Measurements from ENCODE around the gene PLIN1.

PLIN1 gene

DNA sequence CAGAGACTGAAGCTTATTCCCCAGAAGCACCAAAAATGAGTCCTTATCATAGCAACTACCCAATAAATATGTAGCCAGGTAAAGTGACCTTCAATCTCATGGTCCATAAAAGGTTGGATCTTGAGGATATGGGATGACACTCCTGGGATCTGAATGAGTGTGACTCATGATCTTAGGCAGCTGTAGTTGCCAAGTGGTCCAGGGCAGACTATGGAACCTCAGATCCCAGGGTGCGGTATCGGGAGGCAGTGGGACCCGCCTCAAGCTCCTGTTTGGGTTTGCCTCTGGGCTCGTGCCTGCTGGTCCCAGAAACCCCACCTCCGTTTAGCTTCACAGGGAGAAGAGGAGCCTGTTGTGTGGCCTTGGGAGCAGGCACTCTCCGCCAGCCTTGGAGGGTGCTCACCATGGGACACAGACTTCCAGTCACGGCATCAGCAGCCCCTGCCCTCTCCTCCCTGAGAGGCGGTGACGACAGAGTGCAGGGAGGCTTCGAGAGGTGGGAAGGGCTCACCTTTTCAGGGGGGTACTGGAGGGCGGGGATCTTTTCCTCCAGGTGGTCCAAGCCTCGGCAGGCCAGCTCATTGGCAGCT, 8.1 kb downstream of the PLIN1 start:
- DNase-seq = no peak

DNA sequence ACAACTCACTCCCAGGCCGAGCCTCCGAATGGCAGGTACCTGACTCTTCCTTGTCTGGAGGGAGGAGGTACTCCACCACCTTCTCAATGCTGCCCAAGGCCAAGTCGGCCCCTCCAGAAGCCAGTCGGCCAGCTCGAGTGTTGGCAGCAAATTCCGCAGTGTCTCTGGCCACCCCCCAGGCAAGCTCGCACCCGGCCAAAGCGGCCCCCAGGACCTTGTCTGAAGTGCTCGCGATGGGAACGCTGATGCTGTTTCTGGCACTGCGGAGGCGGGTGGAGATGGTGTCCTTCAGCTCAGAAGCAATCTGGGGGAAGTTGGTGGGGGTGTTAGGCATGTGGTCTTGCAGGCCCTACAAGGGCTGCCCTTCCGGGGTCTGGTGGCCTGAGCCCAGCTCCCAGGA, 9.2 kb downstream of the PLIN1 start:
- no peak for DNase-seq

DNA sequence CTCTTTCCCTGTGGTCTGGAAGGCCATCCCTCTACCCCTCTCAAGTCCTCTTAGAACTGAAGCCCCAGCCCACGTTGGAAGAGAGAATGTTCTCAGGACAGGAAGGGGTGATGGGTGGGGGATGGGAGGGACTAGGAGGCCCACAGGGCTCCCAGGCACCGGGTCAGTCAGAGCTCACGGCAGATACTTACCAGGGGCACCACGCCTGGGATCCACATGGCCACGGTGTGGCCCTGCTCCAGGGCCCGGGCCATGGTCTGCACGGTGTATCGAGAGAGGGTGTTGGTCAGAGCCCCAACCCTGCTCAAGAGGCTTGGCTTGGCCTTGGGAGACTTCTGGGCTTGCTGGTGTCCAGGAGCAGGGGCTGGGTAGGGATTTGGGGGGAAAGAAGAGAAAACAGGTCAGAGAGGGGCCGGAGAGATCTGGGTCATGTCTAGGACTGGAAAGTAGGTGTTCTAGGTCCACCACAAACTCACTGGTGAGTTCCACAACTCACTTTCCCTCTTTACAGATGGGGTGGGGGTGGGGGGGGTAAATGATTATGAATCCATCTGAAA, 9.8 kb downstream of the PLIN1 start:
- no peak for DNase-seq

DNA sequence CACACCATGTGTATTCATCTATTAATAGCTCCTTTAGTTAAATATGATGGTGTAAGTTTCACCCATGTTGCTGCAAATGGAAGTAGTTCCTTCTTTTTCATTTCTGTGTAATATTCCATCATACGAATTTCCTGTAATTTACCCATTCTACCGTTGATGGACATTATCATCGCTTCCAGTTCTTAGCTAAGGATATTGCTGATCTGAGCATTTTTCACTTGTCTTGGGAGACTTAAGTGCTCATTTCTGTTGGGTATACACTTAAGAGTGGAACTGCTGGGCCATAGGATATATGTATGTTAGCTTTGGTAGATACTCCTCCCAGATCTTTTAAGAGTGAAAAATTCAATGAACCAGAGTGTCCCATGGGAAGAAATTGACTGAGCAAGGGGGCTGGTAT, 11.0 kb downstream of the PLIN1 start:
- DNase-seq = no peak

DNA sequence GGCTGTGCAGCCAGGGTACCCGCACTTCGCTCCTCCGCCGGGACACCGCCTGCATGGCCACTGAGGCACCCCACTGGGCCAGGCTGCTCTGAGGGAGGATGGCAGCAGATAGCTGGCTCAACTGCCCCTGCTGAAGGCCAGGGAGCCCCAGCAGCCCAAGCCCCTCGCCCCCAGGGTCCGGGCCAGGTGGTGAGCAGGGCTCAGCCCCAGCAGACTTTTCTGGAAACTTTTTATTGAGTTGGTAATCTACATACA, 11.5 kb downstream of the PLIN1 start:
- DNase-seq = no peak

DNA sequence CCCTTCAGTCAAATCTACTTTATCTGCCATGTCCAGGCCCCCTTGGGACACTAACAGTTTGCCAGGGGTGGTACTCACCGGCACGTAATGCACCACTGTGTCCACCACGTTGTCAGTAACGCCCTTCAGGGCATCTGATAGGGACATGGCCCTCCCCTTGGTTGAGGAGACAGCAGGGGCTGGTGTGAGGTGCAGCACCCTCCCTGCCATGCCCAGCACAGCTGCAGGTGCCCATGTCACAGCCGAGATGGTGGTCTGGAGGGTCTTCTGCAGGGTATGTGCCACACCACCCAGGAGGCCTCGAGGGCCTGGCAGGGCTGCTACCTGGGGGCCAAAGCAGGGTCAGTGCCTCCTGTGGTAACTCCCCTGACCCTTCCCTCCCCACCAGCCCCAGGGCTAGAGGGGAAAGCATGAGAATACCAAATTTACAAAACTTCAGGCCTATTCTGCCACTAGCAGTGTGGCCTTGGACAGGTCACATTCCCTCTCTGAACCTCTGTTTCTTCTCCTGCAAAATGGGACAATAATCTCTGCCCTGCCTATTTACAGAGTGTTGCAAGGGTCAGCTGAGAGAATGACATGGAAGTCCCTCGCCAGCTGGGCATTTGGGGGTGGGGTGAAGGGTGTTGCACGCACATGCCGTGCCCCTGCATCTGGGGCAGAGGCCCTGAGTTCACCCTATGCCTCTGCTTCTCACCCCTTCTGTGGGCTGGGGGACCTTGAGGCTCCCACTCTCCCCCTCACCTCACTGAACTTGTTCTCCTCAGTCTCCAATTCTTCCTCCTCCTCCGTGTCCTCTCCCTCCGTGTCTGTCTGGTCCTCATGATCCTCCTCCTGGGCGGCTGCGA, 12.1 kb downstream of the PLIN1 start:
- no peak for DNase-seq

DNA sequence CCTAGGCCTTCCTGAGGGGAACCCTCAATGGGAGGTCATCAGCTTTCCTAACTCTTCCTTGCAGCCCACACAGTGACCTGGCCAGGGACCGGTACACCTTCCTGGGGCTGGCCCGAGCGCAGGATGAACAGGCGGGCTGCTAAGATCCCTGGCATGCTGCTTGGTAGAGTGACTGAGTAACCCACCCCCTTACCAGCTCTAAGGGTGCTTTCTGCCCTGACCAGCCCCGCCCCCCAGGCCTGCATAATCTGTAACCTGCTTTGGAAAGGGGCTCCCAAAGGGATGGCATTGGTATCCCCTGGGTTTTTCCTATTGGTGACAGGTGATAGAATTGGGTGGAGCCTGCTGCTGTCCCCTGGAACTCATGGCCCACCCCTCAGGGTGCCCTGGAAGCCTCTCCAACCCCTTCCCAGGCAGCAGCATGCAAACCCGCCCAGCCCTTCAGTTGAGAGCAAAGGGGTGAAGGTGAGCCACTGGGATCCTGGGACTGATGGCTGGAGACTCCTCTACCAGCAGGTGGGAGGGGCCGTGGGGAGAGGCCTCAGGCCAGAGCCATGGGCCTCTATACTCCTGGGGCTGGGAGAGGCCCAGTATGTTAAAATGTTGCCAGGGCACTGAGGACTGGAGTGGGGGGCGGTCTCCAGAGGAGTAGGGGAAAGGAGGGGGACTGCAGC, 12.8 kb downstream of the PLIN1 start:
- no peak for DNase-seq

DNA sequence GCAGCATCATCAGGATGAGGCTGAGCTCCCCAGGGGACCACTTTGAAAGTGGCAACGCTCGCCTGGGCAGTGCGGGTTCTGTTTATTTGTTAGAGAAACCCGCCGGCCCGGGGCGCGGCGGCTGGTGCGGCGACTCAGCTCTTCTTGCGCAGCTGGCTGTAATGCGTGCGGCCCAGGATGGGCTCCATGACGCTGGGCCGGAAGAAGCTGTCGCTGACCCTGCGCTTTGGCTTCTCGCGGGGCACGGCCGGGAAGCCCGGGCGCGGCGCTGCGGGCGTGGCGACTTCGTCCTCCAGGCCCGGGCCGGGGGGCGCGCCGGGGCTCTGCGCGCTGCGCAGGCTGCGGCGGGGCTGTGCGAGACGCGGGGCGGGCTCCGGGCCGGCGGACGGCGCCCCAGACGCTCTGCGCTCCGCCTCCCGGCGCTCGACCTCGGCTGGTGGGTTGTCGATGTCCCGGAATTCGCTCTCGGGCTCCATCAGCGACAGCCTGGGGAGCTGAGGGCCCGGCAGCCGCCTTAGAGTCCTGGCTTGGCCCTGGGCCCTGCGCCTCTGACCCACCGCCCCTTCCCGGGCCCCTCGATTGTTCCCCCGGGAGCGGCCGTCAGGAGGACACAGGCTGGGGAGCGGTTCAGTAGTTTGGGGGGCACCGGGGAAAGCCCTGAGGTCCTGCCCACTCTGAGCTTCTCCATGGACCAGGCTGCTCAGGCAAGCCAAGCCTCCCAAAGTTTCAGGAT, 13.6 kb downstream of the PLIN1 start:
- DNase-seq = peak in 2 of 14 donors; percentile 13 to 46

DNA sequence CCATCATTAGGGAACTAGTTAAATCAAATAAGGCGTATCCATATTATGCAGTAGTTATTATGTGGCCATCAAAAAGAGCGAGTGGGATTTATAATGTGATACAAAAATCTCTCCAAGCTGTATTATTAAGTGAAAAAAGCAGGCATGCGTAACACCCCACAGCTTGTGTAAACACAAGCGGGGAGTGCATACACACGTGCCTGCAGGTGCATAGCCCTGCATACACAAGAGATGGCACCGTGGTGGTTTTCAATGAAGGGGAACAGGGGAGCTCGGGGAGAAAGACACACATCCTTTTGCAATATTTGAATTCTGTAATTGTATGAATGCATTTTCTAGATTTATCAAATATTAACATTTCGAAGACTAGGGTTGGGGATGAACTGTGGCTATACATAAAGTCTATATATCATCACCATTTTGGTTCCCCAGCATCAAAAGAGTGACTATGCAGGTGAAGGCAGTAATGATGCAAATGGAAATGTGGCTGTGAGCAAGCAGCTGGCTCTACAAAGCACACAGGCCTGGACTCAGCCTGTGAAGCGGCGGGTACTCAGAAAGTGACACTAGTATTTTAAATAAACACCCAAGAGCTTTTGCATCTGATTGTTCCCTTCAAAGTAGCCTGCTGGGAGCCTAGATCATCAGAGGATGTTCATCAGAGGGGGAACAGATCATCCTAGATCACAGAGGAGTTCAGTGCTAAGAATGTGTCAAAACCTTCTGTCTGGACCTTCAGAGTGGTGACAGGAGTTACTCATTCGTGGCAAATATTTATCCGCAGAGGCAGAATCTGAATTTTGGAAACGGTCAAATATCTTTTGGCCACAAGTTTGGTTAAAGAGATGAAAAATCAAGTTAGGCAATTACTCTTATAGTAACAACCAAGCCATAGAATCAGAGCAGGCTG, 14.5 kb downstream of the PLIN1 start:
- no peak for DNase-seq

DNA sequence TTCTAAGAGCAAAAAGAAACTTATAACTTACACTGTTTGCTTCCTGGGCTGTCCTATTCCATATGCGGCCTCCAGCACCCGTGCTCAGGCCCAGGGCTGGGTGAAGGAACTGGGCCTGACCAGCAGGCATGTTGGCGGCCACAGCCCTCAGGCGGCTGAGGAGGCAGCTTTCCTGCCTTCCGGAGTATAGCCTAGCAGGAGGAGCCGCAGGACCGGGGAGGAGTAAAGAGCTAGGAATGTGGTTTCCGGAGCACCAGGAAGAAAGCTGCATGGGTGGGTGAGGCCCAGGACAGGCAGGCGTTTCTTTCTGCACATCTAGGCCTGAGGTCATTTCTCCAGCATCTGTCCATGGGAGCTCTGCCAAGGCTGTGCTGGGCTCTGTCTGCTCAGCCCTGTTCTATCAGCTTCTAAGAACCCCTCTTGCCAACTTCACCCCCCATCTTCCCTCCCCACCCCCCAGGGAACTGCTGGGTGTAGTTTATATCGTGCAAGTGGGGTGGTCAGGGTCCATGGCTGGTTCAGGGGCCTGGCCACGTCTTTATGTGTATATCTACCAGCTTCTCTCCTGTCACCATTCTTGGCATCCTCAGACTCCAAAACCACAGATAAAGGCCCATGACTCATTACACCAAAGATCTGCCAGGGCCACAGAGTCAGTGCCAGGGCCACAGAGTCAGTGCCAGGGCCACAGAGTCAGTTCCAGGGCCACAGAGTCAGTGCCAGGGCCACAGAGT, 16.1 kb downstream of the PLIN1 start:
- no peak for DNase-seq

DNA sequence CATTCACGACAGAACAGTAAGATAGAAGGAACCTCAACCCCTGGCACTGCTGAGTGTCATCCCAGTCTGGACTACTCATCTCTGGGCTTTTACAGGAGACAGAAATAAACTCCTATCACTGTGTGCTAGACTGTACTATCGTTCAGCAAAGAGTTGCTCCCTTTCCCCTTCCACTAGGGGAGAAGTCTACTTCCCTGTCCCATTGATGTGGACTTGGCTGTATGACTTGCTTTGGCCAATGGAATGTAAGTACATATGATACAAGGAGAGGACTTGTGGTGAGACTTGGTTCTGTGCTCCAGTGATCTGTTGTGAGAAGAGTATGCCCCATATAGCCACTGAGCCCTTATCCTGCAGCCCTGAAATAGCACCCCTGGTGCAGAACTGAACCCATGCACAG, 18.6 kb downstream of the PLIN1 start:
- no peak for DNase-seq

DNA sequence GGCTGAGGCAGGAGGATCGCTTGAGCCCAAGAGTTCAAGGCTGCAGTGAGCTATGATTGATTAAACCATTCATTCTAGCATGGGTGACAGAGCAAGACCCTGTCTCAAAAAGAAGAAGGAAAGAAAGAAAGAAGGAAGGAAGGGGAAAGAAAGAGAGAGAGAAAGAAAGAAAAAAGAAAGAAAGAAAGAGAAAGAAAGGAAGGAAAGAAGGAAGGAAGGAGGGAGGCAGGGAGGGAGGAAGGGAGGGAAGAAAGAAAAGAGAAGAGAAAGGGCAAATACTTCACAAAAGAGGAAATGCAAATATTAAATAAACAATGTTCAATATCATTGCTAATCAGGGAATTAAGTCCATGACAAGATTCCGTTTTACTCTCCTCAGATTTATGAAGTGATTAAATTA, 19.9 kb downstream of the PLIN1 start:
- no peak for DNase-seq

DNA sequence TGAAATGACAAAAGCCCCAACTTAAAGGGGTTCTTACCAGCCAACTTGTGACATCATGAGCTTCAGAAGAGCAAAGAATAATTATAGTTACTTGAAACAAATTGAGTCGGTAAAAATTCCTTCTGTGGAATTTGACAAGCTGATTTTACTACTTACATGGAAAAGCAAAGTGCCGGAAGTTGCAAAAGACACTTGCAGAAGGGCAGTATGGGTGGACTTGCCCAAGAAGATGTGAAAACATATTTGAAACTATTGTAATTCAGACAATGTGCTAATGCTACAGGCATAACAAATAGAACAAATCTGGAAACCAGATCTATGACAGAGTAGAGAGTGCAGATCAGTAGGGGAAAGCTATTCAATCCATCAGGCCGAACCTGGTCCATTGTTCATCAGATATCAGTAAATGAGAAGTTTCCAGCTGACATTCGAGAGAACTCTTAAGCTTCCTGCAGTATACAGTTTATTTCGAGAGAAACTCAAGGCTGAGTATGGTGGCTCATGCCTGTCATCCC, 21.4 kb downstream of the PLIN1 start:
- DNase-seq = no peak

DNA sequence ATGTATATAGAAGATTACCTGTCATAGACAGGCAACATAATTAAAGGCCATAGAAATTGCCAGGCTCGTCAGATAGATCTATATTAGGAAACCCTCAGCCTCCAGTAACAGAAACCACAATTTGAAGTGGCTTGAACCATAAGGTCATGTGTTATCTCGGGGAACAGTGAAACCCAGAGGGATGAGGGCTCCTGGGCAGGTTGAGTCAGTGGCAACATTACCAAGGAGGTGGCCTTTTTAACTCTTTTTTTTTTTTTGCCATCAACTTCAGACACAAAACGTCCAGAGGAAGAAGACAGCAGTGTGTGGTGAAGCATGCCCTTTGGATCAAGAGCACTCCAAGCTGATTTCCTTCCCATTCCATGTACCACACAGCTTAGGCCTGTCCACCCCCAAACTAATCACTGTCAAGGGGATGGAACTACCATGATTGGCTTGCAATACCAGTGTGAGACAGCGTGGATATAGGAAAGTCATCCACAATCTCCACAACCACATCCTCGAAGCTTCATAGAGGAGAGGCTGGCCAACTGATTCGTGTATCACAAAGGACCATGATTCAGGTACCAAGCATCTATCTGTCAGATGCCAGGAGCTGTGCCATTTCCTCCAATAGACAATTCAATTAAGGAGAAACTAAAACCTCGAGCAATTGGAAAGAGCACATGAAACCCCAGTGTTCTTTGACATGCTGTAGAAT, 22.9 kb downstream of the PLIN1 start:
- DNase-seq = no peak

DNA sequence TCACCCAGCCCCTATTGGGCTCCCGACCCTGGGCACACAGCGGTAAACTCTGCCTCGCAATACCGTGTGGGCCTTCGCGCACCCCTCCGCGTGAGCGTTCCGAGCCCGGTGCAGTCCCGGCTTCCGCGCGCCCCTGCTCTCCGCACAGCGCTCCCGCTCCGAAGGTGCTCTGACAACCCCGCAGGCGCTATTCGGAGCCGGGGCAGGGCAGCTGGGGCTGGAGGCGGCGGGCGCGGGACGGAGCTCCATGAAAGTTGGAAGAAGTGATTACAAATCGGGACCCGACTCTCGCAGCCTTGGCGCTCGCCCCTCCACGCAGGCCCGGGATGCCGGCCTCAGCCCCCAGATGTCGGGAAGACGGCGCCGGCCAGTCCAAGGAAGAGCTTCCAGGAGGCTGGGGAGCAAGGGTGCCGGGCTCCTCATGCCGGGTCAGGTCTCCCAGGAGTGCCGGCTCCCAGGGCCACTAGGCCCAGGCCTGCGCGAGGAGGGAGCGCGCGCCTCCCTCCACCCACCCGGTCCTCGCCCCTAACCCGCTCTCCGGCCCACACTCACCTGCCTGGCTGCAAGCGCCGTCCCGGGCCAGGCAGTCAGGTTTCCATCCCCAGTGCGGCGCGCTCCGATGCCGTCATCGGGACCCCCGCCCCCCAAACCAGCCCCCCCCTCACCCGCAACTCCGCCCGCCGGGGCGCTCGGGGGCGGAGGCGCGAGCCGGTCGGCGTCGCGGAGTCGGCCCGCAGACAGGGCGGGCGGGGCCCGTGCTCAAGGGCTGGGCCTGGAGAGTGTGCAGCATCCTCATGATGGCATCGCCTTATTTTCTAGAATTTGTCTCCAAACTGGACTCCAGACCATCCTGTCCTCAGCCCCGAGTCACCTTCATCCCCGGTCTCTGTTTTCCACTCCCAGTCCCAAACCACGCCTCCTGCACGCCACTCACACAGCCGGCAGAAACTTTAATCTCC, 24.0 kb downstream of the PLIN1 start, which contains the start of gene KIF7:
Gene KIF7, minus strand, starts transcription at position 621 of the 959 bp plus-strand sequence. CDS start 2,537 bp downstream, outside the sequence.
- DNase-seq = peak in 3 of 14 donors; percentile 22 to 42 (median 32)

DNA sequence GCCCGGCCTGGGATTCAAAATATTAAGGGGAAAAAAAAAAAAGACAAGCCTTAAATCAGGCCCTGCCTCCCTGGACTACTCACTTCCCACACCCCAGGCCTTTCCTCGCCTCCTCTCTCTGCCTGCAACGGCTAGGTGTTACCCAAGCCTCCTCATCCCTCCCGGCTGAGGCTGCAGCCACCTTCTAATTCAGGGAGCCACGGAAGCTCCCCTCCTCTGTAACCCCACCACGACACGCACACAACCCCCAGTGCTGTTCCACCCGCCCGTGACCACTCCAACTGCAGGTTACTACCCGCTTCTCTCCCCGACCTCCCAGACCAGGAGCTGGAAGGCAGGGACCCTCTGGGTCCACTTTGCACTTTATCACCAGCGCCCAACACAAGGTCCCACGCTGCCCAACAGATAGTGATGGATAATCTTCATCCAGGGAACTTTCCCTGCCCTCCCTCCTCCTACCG, 24.8 kb downstream of the PLIN1 start:
- no peak for DNase-seq

DNA sequence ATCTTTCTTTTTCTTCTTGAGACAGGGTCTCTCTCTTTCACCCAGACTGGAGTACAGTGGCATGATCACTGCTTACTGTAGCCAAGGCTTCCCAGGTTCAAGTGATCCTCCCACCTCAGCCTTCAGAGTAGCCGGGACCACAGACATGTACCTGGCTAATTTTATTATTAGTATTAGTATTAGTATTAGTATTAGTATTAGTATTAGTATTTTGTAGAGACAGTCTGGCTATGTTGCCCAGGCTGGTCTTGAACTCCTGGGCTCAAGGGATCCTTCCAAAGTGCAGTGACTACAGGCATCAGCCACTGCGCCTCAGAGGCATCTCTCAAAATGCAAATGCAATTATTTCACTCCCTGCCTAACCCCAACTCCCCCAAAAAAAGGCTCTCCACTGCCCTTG, 25.6 kb downstream of the PLIN1 start:
- no peak for DNase-seq

DNA sequence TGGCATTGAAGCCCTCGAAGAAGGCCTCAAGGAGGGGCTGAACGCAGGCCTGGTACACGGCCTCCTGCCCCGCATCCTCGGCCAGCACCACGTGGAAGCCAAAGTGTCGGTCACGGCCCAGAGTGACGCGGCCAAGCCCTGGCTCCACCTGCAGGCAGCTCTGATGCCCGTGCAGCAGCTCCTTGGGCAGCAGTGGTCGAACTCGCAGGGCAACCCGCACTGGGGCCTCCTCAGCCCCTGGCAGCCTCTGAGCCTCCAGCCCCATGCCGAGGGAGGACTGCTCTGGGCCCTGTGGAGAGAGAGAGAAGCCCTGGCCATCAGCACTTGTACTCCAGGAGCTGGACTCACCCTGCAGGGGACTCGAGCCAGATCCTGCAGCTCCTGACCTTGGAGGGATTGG, 26.5 kb downstream of the PLIN1 start:
- no peak for DNase-seq

DNA sequence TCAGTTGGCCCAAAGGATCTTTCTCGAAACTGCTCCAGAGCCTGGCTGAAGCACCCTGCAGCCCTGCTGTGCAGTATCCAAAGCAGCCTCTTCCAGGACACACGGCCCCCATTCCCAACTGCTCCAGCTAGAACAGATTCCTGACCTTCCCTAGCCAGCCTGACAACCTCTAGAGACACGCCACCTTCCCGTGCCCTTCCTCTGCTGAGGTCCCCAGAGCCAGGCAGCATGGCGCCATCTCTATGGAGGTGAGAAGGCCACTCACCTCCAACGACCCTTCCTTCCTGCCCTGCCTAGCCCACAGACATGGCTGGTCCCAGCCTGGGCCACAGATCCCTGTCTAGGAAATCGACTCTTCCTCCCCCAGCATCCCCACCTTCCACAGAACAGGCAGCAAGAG, 27.0 kb downstream of the PLIN1 start:
- DNase-seq = no peak

All from C1 segment of cervical spinal cord (tissue), 14 donors.